Keratinocyte (primary cell): ENCODE results near the gene MAPK4.

Experiments
- EZH2 ChIP-seq: IDR thresholded peaks from one replicate; pipeline ENCODE4 v1.6.1; 2012; ENCODE audit warnings: inconsistent platforms, mild to moderate bottlenecking, low read length, moderate library complexity
- TF ChIP-seq, protein P1 (sequence below), 3 experiments: IDR thresholded peaks in 1 of 3; conservative IDR thresholded peaks in 1 of 3; optimal IDR thresholded peaks in 1 of 3; 2 replicates in 2 of 3; 3 replicates in 1 of 3; pipeline versions ENCODE3 to v1.5.1; 2011; ENCODE audit warnings: low read length in 3 of 3, mild to moderate bottlenecking in 3 of 3, moderate library complexity in 2 of 3, control low read depth in 1 of 3, inconsistent platforms in 1 of 3; ENCODE audit not compliant: insufficient read depth in 2 of 3; ENCODE audit errors: extremely low read depth in 1 of 3

- TF ChIP-seq, protein P1, sequence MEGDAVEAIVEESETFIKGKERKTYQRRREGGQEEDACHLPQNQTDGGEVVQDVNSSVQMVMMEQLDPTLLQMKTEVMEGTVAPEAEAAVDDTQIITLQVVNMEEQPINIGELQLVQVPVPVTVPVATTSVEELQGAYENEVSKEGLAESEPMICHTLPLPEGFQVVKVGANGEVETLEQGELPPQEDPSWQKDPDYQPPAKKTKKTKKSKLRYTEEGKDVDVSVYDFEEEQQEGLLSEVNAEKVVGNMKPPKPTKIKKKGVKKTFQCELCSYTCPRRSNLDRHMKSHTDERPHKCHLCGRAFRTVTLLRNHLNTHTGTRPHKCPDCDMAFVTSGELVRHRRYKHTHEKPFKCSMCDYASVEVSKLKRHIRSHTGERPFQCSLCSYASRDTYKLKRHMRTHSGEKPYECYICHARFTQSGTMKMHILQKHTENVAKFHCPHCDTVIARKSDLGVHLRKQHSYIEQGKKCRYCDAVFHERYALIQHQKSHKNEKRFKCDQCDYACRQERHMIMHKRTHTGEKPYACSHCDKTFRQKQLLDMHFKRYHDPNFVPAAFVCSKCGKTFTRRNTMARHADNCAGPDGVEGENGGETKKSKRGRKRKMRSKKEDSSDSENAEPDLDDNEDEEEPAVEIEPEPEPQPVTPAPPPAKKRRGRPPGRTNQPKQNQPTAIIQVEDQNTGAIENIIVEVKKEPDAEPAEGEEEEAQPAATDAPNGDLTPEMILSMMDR (optimal IDR thresholded peaks at IDR 0.05 in 1 of 3, IDR thresholded peaks at IDR 0.05 in 1 of 3, conservative IDR thresholded peaks at IDR 0.05 in 1 of 3; ENCODE audit: extremely low read depth in 1 of 3, insufficient read depth in 2 of 3, low read length in 3 of 3) = no peak
- no peak for TF ChIP-seq EZH2
Measured at GRCh38 chr18:50751490-50751889, 191.6 kb downstream of the MAPK4 start.
